ENCODE results near the gene LCP2. TPM values are rescaled to one million over a fixed set of nuclear protein-coding genes. Genes with fewer than 3 reads are reported as not detected.

The LCP2 gene
- total RNA-seq, 4 donors from 2014 or later = 3.2 to 22.7 (median 6.9) TPM

- Histone ChIP-seq H3K9me3 (no peaks in the 10 kb centered on the region), H3K4me3 (replicated peaks in 1 of 3) (no peak overlapping the region), H3K27ac (no peak overlapping the region), H3K4me1 (peaks cover 13 to 17% of the 10 kb centered on the region in 2 donors), H3K27me3 (no peaks in the 10 kb centered on the region), H3K36me3 (no peaks in the 10 kb centered on the region)
- TF ChIP-seq, protein P1, sequence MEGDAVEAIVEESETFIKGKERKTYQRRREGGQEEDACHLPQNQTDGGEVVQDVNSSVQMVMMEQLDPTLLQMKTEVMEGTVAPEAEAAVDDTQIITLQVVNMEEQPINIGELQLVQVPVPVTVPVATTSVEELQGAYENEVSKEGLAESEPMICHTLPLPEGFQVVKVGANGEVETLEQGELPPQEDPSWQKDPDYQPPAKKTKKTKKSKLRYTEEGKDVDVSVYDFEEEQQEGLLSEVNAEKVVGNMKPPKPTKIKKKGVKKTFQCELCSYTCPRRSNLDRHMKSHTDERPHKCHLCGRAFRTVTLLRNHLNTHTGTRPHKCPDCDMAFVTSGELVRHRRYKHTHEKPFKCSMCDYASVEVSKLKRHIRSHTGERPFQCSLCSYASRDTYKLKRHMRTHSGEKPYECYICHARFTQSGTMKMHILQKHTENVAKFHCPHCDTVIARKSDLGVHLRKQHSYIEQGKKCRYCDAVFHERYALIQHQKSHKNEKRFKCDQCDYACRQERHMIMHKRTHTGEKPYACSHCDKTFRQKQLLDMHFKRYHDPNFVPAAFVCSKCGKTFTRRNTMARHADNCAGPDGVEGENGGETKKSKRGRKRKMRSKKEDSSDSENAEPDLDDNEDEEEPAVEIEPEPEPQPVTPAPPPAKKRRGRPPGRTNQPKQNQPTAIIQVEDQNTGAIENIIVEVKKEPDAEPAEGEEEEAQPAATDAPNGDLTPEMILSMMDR (IDR thresholded peaks at IDR 0.05) = no peak
- TF ChIP-seq POLR2A (IDR thresholded peaks at IDR 0.05) = no peak
- 96 to 97% methylated on average over 3 of the region's 3 CpGs for WGBS, 2 donors
- intact Hi-C loops (cut with DNase I) = no loop called here
- no peak for DNase-seq
Observed at GRCh38 chr5:170329524-170329923, 31.9 kb upstream of the LCP2 start.

DNA sequence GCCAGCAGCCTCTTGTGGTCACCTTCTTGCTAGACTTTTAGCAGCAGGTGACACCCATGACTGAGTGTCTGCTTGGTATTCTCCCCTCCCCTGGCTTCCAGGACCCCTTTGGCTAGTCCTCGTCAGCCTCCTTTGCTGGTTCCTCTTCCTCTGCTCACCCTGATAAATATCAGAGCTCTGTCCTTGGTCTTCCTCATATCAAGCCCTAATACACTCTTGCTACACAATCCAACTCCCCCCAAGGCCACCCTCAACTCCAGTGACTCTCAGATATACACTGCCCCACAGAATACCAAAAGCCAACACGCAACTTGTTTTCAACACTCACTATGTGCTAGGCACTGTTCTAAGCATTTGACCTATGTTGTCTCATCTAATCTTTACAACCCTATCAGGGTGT, 30.3 kb upstream of the LCP2 start:
- TF ChIP-seq POLR2A (IDR thresholded peaks at IDR 0.05) = no peak
- TF ChIP-seq, protein P1 (IDR thresholded peaks at IDR 0.05) = no peak
- Histone ChIP-seq H3K27ac (no peak overlapping the region), H3K4me3 (replicated peaks in 1 of 3) (no peak overlapping the region), H3K27me3 (no peaks in the 10 kb centered on the region), H3K4me1 (peaks cover 17% of the 10 kb centered on the region in 2 donors), H3K36me3 (no peaks in the 10 kb centered on the region), H3K9me3 (no peaks in the 10 kb centered on the region)
- intact Hi-C loops (cut with DNase I) = no loop called here
- DNase-seq = no peak
- WGBS, 2 donors = 73 to 90% methylated on average over 2 of the region's 2 CpGs

- no peaks in the 10 kb centered on the region for H3K36me3 ChIP-seq
- H3K4me3 ChIP-seq (replicated peaks in 1 of 3) = no peak overlapping the region
- no peak for DNase-seq
- no peaks in the 10 kb centered on the region for H3K9me3 ChIP-seq
- H3K27ac ChIP-seq = no peak overlapping the region
- no peaks in the 10 kb centered on the region for H3K27me3 ChIP-seq
- 75 to 78% methylated on average over 4 of the region's 4 CpGs for WGBS, 2 donors
- TF ChIP-seq, protein P1 (IDR thresholded peaks at IDR 0.05) = no peak
- TF ChIP-seq POLR2A (IDR thresholded peaks at IDR 0.05) = no peak
- intact Hi-C loops (cut with DNase I) = no loop called here
- peaks cover 17 to 22% of the 10 kb centered on the region in 2 donors for H3K4me1 ChIP-seq
Observed at GRCh38 chr5:170327168-170327567, 29.6 kb upstream of the LCP2 start.

DNA sequence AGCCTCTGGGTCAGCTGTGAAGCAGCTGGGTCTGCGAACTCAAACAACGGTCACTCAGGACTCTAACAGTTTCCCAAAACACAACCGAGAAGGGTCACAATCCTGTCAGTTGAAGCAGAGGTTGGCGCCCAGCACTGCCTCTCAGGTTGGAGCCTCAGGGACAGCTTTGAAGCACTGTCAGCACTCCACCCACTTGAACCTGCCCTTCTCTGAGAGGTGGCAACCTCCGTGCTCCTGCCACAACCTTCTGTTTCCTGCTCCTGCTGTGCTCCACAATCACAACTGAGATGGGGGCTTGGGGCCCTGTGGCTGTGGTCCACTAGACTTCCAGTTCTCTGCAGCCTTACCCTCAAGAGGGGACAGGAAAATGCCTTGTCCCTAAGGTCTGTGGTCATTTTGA, 21.7 kb upstream of the LCP2 start:
- no peaks in the 10 kb centered on the region for H3K27me3 ChIP-seq
- DNase-seq = no peak
- H3K4me1 ChIP-seq = peaks cover 14 to 19% of the 10 kb centered on the region in 2 donors
- TF ChIP-seq, protein P1 (IDR thresholded peaks at IDR 0.05) = no peak
- TF ChIP-seq POLR2A (IDR thresholded peaks at IDR 0.05) = no peak
- no peak overlapping the region for H3K27ac ChIP-seq
- no peaks in the 10 kb centered on the region for H3K36me3 ChIP-seq
- 78 to 85% methylated on average over 5 of the region's 5 CpGs for WGBS, 2 donors
- H3K9me3 ChIP-seq = no peaks in the 10 kb centered on the region
- intact Hi-C loops (cut with DNase I) = no loop called here
- no peak overlapping the region for H3K4me3 ChIP-seq (replicated peaks in 1 of 3)

- H3K27ac ChIP-seq = no peak overlapping the region
- intact Hi-C loops (cut with DNase I) = no loop called here
Observed at GRCh38 chr5:170317499-170317898, 19.9 kb upstream of the LCP2 start.

More at GRCh38 chr5:170317499-170317898, 19.9 kb upstream of the LCP2 start:
- Histone ChIP-seq H3K4me1 (peaks cover 12 to 14% of the 10 kb centered on the region in 2 donors), H3K36me3 (no peaks in the 10 kb centered on the region), H3K4me3 (replicated peaks in 1 of 3) (no peak overlapping the region), H3K27me3 (no peaks in the 10 kb centered on the region), H3K9me3 (no peaks in the 10 kb centered on the region)
- TF ChIP-seq, protein P1 (IDR thresholded peaks at IDR 0.05) = no peak
- no peak for TF ChIP-seq POLR2A (IDR thresholded peaks at IDR 0.05)
- 97 to 100% methylated on average over 3 of the region's 3 CpGs for WGBS, 2 donors
- DNase-seq = no peak
